ENCODE measurements around the gene GJA4.

DNA sequence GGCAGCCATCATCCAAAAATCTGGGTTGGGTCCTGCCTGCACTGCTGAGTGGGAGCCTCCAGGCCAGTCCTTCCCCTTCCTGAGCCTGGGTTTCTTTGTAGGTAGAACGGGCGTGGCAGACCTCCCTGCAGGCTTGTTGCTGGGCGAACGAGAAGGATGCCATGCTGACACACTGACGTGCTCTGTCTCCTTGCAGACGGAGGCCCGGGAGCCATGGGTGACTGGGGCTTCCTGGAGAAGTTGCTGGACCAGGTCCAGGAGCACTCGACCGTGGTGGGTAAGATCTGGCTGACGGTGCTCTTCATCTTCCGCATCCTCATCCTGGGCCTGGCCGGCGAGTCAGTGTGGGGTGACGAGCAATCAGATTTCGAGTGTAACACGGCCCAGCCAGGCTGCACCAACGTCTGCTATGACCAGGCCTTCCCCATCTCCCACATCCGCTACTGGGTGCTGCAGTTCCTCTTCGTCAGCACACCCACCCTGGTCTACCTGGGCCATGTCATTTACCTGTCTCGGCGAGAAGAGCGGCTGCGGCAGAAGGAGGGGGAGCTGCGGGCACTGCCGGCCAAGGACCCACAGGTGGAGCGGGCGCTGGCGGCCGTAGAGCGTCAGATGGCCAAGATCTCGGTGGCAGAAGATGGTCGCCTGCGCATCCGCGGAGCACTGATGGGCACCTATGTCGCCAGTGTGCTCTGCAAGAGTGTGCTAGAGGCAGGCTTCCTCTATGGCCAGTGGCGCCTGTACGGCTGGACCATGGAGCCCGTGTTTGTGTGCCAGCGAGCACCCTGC is 1.4 kb downstream of the GJA4 start:
- no peak for TF ChIP-seq POLR2A (IDR thresholded peaks at IDR 0.05)
- TF ChIP-seq, protein P1, sequence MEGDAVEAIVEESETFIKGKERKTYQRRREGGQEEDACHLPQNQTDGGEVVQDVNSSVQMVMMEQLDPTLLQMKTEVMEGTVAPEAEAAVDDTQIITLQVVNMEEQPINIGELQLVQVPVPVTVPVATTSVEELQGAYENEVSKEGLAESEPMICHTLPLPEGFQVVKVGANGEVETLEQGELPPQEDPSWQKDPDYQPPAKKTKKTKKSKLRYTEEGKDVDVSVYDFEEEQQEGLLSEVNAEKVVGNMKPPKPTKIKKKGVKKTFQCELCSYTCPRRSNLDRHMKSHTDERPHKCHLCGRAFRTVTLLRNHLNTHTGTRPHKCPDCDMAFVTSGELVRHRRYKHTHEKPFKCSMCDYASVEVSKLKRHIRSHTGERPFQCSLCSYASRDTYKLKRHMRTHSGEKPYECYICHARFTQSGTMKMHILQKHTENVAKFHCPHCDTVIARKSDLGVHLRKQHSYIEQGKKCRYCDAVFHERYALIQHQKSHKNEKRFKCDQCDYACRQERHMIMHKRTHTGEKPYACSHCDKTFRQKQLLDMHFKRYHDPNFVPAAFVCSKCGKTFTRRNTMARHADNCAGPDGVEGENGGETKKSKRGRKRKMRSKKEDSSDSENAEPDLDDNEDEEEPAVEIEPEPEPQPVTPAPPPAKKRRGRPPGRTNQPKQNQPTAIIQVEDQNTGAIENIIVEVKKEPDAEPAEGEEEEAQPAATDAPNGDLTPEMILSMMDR (IDR thresholded peaks at IDR 0.05) = no peak
